ENCODE results near the gene WARS2. TPM values are rescaled to one million over a fixed set of nuclear protein-coding genes. Genes with fewer than 3 reads are reported as not detected.
"Not testable (repeated sequence)": the region's sequence is repeated elsewhere in the genome, so short reads cannot be mapped to it uniquely, and the experiment has no call there.

The WARS2 gene
- polyA plus RNA-seq, 1 experiment: 17.7 TPM

GRCh38 chr1:119132179-119132578 is 8.3 kb downstream of the WARS2 start:
- Histone ChIP-seq H3K4me3 (ENCODE audit: low read depth, low read length) (no peak overlapping the region), H3K36me3 (ENCODE audit: control insufficient read depth, insufficient read depth, low read length) (no peaks in the 10 kb centered on the region), H3K27me3 (ENCODE audit: control insufficient read depth, insufficient read depth, low read length) (no peaks in the 10 kb centered on the region)
- CTCF ChIA-PET: interaction anchor here (1.8 kb wide), 1 partner anchor 58 kb away, joined by 5 read pairs; no protein-coding TSS in a partner anchor
- POLR2A ChIA-PET: no interaction called here
- TF ChIP-seq CTCF (IDR thresholded peaks at IDR 0.05; ENCODE audit: insufficient read depth, low read depth, low read length): no peak
- no peak for DNase-seq (ENCODE audit: low read depth)

DNA sequence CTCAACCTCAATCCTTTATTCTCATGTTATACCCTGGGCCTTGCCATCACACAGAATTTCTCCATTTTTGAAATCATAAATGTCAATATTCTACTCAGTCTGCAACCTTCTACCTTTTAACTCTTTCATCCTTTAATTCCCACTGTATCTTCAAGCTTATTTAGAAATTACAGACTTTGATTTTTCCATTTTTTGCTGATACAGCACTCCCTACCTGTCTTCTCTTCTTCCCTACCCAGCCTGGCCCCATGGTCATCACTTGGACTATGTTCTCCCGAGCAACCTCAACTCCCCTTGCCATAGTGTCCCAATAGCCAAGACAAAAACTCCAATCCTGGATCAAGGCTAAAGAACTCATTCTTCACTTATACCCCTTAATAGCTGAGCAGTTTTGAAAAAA is 14.6 kb downstream of the WARS2 start:
- DNase-seq (ENCODE audit: low read depth): no peak
- Histone ChIP-seq H3K4me3 (ENCODE audit: low read depth, low read length) (no peak overlapping the region), H3K27me3 (ENCODE audit: control insufficient read depth, insufficient read depth, low read length) (no peaks in the 10 kb centered on the region), H3K36me3 (ENCODE audit: control insufficient read depth, insufficient read depth, low read length) (no peaks in the 10 kb centered on the region)
- CTCF ChIA-PET: no interaction called here
- POLR2A ChIA-PET: no interaction called here
- no peak for TF ChIP-seq CTCF (IDR thresholded peaks at IDR 0.05; ENCODE audit: insufficient read depth, low read depth, low read length)

- TF ChIP-seq CTCF (IDR thresholded peaks at IDR 0.05; ENCODE audit: insufficient read depth, low read depth, low read length): no peak
- Histone ChIP-seq H3K4me3 (ENCODE audit: low read depth, low read length) (no peak overlapping the region), H3K36me3 (ENCODE audit: control insufficient read depth, insufficient read depth, low read length) (no peaks in the 10 kb centered on the region), H3K27me3 (ENCODE audit: control insufficient read depth, insufficient read depth, low read length) (no peaks in the 10 kb centered on the region)
- DNase-seq (ENCODE audit: low read depth): no peak
- ChIA-PET CTCF (no interaction called here), POLR2A (no interaction called here)
These were observed 15.7 kb downstream of the WARS2 start for GRCh38 chr1:119124764-119125163.

DNA sequence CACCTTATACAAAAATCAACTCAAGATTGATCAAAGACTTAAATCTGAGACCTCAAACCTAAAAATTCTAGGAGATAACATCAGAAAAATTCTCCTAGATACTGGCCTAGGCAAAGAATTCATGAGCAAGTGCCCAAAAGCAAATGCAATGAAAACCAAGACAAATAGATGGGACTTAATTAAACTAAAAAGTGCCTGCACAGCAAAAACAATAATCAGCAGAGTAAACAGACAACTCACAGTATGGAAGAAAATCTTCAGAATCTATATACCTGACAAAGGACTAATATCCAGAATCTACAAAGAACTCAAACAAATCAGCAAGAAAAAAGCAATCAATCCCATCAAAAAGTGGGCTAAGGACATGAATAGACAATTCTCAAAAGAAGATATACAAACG is 18.6 kb downstream of the WARS2 start:
- H3K4me3 ChIP-seq (ENCODE audit: low read depth, low read length); POLR2A ChIA-PET; H3K36me3 ChIP-seq (ENCODE audit: control insufficient read depth, insufficient read depth, low read length); DNase-seq (ENCODE audit: low read depth); CTCF ChIA-PET; H3K27me3 ChIP-seq (ENCODE audit: control insufficient read depth, insufficient read depth, low read length): not testable (repeated sequence)

- TF ChIP-seq CTCF (IDR thresholded peaks at IDR 0.05; ENCODE audit: insufficient read depth, low read depth, low read length): no peak
- ChIA-PET POLR2A (interaction anchor here (0.6 kb wide), 1 partner anchor 13 kb away, joined by 4 read pairs; no protein-coding TSS in a partner anchor), CTCF (interaction anchor here (0.5 to 1.2 kb wide), 3 partner anchors 19 to 251 kb away, joined by 3 to 4 read pairs (median 3); partner anchors contain the start of gene WARS2)
- no peaks in the 10 kb centered on the region for H3K36me3 ChIP-seq (ENCODE audit: control insufficient read depth, insufficient read depth, low read length)
- no peak overlapping the region for H3K4me3 ChIP-seq (ENCODE audit: low read depth, low read length)
- DNase-seq (ENCODE audit: low read depth): no peak
- H3K27me3 ChIP-seq (ENCODE audit: control insufficient read depth, insufficient read depth, low read length): no peaks in the 10 kb centered on the region
These were observed 23.7 kb downstream of the WARS2 start for GRCh38 chr1:119116725-119117124.

DNA sequence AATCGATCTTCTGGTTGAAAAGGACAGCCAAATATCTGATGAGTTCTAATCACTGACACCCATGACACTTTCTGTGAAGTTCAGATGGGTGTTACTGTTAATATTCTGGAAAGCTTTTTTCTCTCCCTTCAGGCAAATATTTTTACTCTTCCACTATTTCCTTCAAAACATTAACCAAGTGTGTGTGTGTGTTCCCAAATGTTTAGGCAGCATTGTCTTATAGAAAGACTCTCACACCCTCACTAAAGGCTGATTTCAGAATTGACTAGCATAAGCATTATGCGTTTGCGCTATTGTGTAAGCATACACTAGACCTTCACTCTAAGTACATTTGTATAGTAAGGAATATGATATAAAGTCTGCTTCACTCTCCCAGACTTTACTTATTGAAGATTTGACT is 24.7 kb downstream of the WARS2 start:
- Histone ChIP-seq H3K36me3 (ENCODE audit: control insufficient read depth, insufficient read depth, low read length) (no peaks in the 10 kb centered on the region), H3K27me3 (ENCODE audit: control insufficient read depth, insufficient read depth, low read length) (no peaks in the 10 kb centered on the region), H3K4me3 (ENCODE audit: low read depth, low read length) (no peak overlapping the region)
- TF ChIP-seq CTCF (IDR thresholded peaks at IDR 0.05; ENCODE audit: insufficient read depth, low read depth, low read length): no peak
- DNase-seq (ENCODE audit: low read depth): no peak
- CTCF ChIA-PET: interaction anchor here (1.0 kb wide), 1 partner anchor 12 kb away, joined by 3 read pairs; no protein-coding TSS in a partner anchor
- POLR2A ChIA-PET: no interaction called here
